ENCODE results near the gene KDM7A. TPM values are rescaled to one million over a fixed set of nuclear protein-coding genes. Genes with fewer than 3 reads are reported as not detected.

KDM7A gene
- total RNA-seq, 1 donor from 2014 or later: 25.4 TPM

DNA sequence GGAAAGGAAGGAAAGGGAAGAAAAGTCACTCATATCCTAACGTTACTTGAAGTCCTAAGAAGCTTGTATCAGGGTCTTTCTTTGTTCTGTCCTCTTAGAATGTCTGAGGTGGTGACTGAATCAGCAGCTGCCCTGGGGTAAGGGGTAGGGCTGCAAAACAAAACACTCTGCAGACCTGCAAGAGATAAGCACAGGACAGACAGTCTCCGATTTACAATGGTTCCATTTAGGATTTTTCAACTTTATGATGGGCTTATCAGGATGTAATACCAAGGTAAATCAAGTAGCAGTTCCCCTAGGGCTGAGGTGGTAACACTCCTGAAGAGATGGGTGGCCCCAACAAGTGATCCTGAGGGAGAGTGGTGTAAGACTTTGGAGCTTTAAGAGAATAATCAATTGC lies 16.5 kb downstream of the KDM7A start:
- Mint-ChIP-seq H3K27me3 (ENCODE audit: unreplicated experiment) (no peaks in the 10 kb centered on the region), H3K4me1 (ENCODE audit: low read depth, unreplicated experiment) (peaks cover 2% of the 10 kb centered on the region), H3K27ac (ENCODE audit: unreplicated experiment) (no peak overlapping the region), H3K9me3 (ENCODE audit: unreplicated experiment) (no peaks in the 10 kb centered on the region), H3K4me3 (ENCODE audit: unreplicated experiment) (no peak overlapping the region), H3K36me3 (ENCODE audit: unreplicated experiment) (no peaks in the 10 kb centered on the region)
- TF ChIP-seq, protein P1, sequence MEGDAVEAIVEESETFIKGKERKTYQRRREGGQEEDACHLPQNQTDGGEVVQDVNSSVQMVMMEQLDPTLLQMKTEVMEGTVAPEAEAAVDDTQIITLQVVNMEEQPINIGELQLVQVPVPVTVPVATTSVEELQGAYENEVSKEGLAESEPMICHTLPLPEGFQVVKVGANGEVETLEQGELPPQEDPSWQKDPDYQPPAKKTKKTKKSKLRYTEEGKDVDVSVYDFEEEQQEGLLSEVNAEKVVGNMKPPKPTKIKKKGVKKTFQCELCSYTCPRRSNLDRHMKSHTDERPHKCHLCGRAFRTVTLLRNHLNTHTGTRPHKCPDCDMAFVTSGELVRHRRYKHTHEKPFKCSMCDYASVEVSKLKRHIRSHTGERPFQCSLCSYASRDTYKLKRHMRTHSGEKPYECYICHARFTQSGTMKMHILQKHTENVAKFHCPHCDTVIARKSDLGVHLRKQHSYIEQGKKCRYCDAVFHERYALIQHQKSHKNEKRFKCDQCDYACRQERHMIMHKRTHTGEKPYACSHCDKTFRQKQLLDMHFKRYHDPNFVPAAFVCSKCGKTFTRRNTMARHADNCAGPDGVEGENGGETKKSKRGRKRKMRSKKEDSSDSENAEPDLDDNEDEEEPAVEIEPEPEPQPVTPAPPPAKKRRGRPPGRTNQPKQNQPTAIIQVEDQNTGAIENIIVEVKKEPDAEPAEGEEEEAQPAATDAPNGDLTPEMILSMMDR (IDR thresholded peaks at IDR 0.05; ENCODE audit: partially characterized antibody, unreplicated experiment): no peak
- DNase-seq: no peak

DNA sequence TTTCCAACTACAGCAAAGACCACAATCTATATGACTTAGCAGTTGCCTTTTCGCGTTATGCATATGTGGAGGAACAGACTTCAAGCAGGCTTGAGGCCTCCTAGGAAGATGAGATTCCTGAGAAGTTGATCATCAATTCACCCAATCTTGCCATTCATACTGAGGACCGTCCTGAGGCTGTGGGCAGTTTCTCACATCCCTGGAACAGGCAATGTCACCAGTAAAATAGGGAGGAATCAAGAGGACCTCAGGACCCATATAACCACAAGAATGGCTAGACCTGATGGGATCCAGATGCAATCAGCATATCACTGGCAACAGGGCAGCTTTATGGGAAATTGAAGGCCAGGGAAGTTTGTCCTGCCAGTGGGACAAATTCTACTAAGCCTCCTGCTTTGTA lies 17.3 kb downstream of the KDM7A start:
- DNase-seq: no peak
- Mint-ChIP-seq H3K4me1 (ENCODE audit: low read depth, unreplicated experiment) (peaks cover 2% of the 10 kb centered on the region), H3K27me3 (ENCODE audit: unreplicated experiment) (no peaks in the 10 kb centered on the region), H3K36me3 (ENCODE audit: unreplicated experiment) (no peaks in the 10 kb centered on the region), H3K27ac (ENCODE audit: unreplicated experiment) (no peak overlapping the region), H3K9me3 (ENCODE audit: unreplicated experiment) (no peaks in the 10 kb centered on the region), H3K4me3 (ENCODE audit: unreplicated experiment) (no peak overlapping the region)
- TF ChIP-seq, protein P1 (IDR thresholded peaks at IDR 0.05; ENCODE audit: partially characterized antibody, unreplicated experiment): no peak

DNA sequence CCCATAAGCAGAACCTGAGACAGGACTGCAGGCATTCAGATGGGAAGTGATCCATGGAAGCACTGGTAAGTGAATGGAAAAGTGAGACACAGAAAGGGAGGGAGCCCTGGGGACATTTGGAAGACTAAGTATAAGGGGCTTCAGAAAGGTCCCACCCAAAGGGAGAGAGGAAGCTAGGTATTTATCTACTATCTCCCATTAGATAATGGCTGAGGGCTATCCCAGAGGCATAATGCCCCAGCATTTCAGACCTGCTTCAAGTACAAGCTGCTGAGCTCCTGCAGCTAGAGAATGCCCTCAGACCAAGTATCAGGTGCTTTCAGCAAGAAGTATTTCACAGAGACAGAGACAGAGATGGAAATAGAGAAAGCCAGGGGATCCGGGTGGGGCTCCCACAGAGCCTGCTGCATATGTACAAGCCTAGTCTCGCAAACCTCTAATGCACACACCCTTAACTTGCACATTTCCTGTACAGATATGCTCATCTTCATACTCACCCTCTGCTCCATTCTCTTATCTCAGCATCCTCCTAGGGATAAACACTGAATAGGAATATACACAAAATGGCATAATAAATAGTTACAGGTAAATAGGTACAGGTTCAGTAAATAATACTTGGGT lies 20.2 kb downstream of the KDM7A start:
- Mint-ChIP-seq H3K27me3 (ENCODE audit: unreplicated experiment) (no peaks in the 10 kb centered on the region), H3K4me3 (ENCODE audit: unreplicated experiment) (no peak overlapping the region), H3K9me3 (ENCODE audit: unreplicated experiment) (no peaks in the 10 kb centered on the region), H3K4me1 (ENCODE audit: low read depth, unreplicated experiment) (peaks cover 2% of the 10 kb centered on the region), H3K27ac (ENCODE audit: unreplicated experiment) (no peak overlapping the region), H3K36me3 (ENCODE audit: unreplicated experiment) (no peaks in the 10 kb centered on the region)
- no peak for DNase-seq
- TF ChIP-seq, protein P1 (IDR thresholded peaks at IDR 0.05; ENCODE audit: partially characterized antibody, unreplicated experiment): no peak

DNA sequence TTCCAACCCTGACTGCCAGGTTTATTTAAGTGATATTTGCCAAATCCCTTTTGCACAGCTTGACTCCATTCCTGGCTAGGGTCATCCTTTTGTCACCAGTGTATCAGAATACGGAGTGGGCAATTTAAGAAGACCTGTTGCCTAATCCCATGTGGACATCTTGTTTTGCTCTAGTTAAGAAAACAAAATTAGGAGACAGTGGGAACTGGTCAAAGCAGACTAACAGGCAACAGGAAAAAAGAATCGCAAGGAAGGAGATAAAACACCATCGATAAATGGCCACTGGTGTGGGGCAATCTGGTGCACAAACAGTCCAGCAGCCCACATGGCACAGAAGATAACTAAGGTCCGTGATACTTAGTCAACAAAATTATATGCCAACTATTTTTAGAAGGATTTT lies 21.4 kb downstream of the KDM7A start:
- H3K4me3 Mint-ChIP-seq (ENCODE audit: unreplicated experiment): no peak overlapping the region
- H3K4me1 Mint-ChIP-seq (ENCODE audit: low read depth, unreplicated experiment): peaks cover 2% of the 10 kb centered on the region
- TF ChIP-seq, protein P1 (IDR thresholded peaks at IDR 0.05; ENCODE audit: partially characterized antibody, unreplicated experiment): no peak
- H3K27me3 Mint-ChIP-seq (ENCODE audit: unreplicated experiment): no peaks in the 10 kb centered on the region
- DNase-seq: no peak
- H3K9me3 Mint-ChIP-seq (ENCODE audit: unreplicated experiment): no peaks in the 10 kb centered on the region
- no peaks in the 10 kb centered on the region for H3K36me3 Mint-ChIP-seq (ENCODE audit: unreplicated experiment)
- H3K27ac Mint-ChIP-seq (ENCODE audit: unreplicated experiment): no peak overlapping the region

DNA sequence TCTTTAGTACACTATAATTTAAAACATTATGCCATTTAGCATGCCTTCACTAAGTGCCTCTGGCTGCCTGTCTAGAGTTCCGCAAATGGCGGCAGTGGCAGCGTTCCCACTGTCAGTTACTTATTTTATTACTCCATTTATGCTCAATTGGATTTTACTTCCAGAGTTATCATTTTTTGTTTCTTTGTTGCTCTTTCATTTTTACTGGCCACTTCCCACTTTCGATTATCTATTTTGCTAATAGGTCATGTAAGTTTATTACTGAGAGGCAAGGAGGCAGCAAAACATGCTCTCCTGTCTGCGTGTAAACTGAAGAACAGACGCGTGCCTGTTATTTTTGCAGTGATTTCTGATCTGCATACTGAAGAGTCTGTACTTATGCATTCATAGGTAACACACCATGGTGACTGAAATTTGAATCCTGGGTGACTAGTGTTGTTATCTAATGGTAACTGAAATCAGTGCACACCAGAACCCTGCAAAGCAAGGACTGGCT lies 23.1 kb downstream of the KDM7A start:
- H3K4me3 Mint-ChIP-seq (ENCODE audit: unreplicated experiment): no peak overlapping the region
- DNase-seq: no peak

More for the DNA sequence above, 23.1 kb downstream of the KDM7A start:
- Mint-ChIP-seq H3K36me3 (ENCODE audit: unreplicated experiment) (no peaks in the 10 kb centered on the region), H3K27me3 (ENCODE audit: unreplicated experiment) (no peaks in the 10 kb centered on the region), H3K9me3 (ENCODE audit: unreplicated experiment) (no peaks in the 10 kb centered on the region), H3K27ac (ENCODE audit: unreplicated experiment) (no peak overlapping the region), H3K4me1 (ENCODE audit: low read depth, unreplicated experiment) (peaks cover 2% of the 10 kb centered on the region)
- TF ChIP-seq, protein P1 (IDR thresholded peaks at IDR 0.05; ENCODE audit: partially characterized antibody, unreplicated experiment): no peak
